CMK (cell line): ENCODE data around the gene FUCA2.
A peak's percentile ranks its signal among the peaks of the same experiment; 100 is the strongest.
"Not testable (repeated sequence)": the region's sequence is repeated elsewhere in the genome, so short reads cannot be mapped to it uniquely, and the experiment has no call there.

Experiments
- DNase-seq: peaks from one replicate; pipeline ENCODE4 v3.0.0-alpha.2; 2010; ENCODE audit warnings: low read depth

The FUCA2 gene

DNA sequence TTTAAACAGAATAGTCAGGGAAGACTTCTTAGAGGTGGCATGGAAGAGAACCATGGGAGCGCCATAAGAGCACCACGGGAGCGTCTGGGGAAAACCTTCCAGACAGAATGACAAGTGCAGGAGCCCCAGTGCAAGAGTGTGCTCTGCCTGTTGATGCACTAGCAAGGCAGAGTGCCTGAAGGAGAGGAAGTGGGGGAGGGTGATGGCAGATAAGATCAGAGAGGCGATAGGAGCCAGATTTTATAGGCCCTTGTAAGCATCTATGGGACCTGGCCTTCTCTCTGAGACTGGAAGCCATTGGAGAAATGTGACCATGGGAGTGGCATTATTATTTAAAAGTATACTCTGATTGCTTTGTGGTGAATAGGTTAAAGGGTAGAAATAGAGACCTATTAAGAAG is 13.1 kb downstream of the FUCA2 start:
- DNase-seq, result no peak

DNA sequence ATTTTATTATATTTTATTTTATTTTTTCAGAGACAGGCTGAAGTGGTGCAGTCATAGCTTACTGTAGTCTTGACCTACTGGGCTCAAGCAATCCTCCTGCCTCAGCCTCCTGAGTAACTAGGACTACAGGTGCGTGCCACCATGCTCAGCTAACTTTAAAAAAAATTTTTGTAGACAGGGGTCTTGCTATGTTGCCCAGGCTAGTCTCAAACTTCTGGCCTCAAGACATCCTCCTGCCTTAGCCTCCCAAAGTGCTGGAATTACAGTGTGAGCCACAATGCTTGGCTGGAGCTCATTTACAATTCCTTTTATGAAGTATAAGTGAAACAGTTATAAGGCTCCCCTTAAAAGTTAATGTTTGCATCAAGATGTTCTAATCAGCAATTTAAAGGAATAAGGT is 14.5 kb downstream of the FUCA2 start:
- DNase-seq, result no peak

DNA sequence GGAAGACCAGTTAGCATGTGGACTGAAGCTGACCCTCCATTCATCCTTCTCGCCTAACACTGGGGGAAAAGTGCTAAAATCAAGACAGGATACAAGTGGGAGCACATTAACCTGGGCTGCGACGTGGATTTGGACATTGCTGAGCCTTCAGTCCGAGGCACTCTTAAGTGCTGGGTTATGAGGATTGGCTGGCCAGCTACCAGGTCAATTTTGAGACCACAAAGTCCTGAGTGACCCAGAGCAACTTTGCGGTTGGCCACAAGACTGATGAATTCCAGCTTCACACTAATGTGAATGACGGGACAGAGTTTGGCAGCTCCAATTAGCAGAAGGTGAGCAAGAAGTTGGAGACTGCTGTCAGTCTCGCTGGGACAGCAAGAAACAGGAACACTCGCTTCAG is 20.7 kb downstream of the FUCA2 start:
- no peak for DNase-seq

DNA sequence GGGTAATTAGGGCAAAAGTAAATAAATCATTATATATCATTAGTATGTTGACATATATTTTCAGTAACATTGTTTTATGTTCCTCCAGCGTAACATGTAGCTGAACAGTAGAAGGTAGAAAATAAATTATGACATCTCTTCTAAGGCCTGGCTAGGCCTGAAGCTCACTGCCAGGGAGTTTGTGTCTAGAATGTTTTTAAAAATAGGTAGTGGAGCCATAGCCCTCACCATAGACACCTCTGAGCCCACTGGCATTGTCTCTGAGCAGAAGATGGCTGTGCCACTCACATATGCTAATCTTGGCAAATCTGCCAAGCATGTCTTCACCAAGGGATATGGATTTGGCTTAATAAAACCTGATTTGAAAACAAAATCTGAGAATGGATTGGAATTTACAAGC is 21.3 kb downstream of the FUCA2 start:
- DNase-seq, result no peak

DNA sequence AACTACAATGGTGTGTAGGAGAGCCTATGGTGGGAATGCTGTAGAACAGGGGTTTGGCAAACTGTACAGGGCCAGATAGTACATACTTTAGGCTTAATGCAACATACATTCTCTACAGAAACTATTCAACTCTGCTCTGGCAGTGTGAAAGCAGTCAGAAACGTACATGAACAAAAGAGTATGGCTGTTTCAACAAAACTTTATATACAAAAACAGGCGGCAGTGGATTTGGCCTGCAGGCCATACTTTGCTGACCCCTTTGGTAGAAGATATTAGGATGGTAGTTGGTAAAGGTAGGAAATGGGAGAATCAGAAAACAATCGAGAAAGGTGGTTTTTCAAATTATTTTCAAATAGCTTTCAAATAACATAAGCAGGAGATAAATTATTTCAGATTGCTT is 24.8 kb downstream of the FUCA2 start:
- no peak for DNase-seq

DNA sequence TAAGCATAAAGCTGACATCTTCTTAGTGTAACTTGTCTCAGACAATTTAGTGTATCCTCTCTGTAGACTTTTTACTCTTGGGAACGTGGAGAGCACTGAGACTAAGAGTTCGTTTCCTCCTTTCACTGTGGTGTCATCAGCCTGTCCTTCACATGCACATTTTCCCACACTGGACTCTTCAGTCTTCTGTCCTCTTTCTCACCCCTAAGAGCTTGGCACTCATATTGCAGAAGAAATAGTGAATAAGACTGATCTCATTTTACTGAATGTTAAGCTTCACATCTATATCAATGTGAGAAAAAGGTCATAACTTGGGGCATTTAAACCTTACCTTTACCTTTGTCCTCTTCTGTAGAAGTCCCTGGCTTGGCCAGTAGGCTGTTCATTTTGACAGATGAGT is 25.6 kb downstream of the FUCA2 start:
- no peak for DNase-seq

DNA sequence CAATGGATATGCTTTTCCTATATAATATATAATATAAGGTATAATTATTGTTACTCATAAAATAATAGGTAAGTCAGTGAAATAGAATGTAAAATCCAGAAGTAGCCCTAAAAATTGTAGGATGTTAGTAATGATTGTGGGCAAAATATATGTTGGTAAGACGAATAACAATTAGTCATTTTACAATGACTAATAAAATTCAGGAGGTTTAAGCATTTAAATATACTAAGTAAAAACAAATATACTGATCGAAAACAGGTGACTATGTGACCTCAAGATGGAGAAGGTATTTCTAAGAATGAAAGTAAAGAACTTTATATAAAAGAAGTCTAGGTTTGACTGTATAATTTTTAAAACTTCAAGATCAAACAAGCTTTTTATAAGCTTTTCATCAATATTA is 28.9 kb downstream of the FUCA2 start:
- DNase-seq, result no peak

DNA sequence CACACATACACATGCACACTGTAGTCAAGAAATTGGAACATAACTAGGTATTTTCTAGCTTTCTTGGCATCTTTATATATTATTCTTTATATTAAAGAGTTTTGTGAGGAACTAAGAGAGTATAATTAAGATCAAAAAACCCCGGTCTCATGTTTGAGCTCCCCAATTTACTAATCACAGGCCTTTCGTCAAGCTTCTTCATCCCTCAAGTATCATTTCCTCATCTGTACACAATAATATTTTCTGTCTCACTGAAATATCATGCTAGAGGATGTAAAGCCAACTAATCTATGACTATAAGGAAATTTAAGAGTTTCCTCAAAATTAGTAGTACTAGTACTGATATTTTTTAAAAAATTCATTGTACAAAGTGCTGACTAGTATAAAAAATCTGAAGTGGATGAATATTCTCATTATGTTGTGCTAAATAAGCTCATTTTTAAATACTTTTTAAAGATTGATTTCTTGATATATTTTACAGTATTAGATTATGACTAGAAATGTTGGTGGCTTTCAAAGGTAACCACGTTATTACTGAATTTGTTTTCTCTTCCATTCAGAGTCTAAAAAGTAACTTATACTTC is 32.9 kb downstream of the FUCA2 start:
- DNase-seq, result no peak

DNA sequence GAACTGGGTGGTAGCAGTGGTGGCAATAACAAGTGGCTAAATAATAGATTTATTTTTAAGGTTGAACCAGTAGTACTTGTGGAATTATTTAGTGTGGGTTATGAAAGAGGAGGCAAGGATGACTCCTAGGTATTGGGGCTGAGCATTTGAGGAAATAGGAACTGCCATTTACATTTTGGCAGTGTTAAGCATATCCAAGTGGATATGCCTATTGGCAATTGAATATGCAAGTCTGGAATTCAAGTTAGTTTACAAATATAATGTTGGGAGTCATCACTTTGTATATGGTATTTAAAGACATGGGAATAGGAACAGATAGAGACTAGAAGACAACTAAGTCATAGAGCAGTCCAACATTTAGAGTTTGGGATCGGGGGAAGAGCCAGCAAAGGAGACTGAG is 35.0 kb downstream of the FUCA2 start:
- no peak for DNase-seq

DNA sequence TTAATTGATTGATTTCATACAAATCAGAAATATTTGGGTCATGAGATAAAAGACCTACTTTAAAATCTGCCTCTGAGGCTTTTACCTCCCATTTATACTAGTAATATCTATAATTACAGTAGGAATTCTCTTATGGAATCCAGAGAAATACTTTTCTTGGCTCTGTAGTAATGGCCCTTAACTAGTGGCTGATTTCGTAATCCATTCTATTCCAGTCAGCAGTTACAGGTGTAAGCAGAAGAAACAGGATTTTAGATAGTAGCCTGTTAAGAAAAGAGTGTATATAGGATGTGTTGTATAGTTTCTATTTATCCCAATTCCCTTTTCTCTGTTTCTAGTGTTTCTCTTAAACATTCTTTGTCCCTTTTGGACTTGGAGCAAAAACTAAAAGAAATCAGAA is 39.7 kb downstream of the FUCA2 start:
- DNase-seq, result no peak

DNA sequence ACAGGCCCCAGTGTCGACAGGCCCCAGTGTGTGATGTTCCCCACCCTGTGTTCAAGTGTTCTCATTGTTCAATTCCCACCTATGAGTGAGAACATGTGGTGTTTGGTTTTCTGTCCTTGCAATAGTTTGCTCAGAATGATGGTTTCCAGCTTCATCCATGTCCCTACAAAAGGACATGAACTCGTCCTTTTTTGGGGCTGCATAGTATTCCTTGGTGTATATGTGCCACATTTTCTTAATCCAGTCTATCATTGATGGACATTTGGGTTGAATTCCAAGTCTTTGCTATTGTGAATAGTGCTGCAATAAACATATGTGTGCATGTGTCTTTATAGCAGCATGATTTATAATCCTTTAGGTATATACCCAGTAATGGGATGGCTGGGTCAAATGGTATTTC is 42.7 kb downstream of the FUCA2 start:
- not testable (repeated sequence) for DNase-seq

DNA sequence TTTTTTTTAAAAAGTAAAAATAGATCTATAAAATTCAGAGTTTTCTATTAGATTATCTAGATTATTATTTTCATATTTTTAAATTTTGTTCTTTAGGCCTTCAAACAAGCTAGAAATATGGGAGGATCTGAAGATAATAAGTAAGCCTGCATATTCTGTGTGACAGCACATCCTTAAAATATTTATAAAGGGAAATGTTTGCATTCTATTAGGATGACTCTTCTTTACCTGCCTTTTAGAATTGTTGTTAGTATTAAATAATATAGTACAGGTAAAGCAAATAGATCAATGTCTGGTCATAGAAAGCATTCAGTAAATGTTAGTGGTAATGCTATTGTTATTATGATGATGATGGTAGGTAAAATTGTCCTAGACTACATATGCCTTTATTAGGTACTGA is 43.5 kb downstream of the FUCA2 start:
- no peak for DNase-seq

DNA sequence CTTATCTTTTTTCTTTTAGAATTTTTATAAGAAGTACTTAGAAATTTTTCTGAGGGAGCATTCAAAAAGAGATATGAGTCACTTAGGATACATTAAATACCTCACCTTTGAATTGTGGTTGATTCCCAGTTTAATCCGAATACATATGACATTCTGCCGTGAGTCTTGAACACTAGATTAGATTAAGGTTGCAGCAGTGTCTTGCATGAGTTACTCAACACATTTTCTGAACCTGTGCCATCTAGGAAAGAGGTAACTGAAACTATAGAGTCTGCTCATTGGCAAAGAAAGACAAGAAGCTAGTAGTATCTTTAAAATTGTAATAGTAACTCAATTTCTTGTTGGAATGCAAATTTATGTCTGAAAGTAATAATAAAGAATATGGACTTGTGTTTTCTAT is 46.0 kb downstream of the FUCA2 start:
- no peak for DNase-seq

DNA sequence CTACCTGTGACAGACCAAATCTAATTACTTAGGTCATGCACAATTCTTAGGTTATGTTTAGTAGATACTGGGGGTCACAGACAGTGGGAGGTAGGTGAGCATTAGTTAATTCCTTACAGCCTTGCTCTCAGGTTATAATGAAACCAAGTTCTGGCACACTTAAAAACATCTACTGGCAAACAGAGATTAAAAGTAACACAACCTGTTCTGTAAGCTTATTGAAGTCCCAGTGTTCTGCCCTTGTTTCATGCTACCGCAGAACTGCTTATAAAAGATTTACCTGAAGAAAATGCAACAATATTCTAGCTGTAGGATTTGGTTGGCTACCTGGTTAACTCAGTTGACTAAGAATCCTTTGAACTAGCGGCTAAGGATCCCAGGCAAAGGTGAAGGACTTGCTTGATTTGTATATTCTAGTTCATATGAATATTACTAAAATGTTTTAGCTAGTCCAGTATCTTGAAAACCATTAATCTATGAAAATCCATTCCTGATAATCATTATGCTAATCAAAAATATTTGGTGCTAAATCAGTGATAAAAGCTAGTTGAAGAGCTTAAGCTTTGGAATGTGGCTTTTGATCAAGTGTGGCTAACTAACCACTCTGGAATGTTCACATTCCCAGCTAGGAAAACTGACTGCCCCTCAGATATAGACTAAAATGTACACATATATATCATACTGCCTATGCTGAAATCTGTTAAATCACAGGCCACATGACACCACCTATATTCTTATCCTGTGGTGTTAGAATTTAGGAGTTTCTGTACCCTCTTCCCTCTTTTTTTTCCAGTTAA is 53.8 kb downstream of the FUCA2 start:
- no peak for DNase-seq

DNA sequence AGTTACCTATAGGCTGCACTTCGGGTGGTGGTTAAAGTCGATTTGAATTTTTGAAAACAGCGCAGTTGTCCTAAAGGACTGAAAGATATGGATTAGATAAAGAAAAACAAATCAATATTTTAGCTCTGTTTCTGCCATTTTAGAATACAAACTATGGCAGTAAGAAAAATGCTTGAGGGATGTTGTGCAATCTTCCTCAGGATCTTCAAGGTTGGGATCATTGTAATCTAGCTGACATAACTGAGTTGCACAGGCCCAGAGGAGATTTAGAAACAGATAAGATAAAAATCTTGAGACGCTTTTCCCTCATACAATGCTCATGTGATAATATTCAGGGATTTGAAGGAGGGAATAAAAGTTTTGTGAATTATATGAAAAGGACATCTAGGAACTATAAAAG is 60.0 kb downstream of the FUCA2 start:
- DNase-seq, result no peak

DNA sequence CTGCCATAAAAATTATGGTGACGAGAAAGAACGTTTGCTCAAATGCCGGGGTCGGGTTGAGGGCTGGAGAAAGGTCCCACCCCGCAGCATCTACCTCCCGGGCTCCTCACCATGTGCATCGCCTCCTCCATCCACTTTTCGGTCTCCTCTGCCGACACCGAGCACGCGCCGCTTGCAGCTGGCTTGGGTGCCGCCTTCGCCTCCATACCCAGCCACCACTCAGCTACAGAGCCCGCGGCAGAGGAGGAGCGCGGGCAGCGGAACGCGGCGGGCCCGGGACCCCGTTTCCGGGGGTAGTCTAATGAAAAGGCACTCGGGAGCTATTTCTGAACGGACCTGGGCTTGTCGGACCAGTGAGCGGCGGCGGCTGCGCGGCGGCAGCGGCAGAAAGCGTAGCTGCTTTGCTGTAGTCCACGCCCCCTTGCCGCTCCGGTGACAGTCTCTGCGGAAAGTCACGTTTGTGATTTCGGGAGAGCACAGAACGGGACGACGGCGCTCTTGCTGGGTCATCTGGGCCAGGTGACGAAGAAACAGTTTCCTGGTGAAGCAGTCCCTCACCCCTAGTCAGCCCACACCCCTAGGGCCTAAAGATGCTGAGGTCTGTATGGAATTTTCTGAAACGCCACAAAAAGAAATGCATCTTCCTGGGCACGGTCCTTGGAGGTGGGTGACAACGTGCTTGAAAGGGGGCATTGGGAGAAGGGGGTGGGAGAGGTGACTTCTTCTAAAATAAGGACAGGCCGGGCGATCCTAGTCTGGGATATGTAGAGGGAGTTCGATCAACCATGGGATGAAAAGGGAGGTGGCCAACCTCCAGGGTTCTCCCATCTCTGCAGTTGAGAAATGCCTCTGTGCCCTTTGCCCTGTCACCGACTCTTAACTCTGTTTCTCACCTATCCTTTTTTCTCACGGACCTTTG is 60.8 kb downstream of the FUCA2 start, which contains the start of the genes ADAT2 and PEX3:
Gene ADAT2, minus strand, starts transcription at position 243 of the 919 bp plus-strand sequence. Its CDS starts 37 bp downstream, at position 206.
Gene PEX3, plus strand, starts transcription at position 353 of the 919 bp plus-strand sequence. Its CDS starts 238 bp downstream, at position 591.
- peak; percentile 71 for DNase-seq

DNA sequence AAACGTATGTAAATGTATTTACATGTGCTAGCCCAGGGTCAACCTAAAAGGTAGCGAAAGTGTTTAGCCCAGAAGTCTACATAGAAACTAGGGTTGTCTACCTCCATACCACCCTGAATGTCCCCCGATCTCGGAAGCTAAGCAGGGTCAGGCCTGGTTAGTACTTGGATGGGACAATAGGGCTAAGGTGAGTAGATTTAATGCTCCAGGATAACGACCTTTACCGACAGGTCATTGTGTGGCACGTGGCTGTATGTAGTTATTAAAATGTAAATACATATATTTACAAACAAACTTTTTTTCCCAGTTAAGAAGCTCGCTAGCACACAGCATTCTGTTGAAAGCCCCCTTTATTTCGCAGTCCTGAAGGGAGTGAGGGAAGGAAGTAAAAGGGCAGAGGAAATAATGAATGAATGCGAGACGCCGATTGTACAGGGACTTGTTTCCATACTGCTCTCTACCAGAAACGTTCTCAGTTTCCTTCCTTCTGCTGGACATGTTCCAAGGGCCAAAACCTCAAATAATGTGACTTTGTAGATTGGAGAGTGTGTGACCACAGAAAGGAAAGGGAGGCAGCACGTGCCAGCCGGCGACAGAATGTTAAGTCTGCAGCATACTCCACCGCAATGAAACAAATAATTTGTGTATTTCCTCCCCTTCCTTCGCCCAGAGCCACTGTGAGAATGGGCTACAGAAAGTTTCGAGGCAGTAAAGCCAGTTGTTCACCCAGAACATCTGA is 61.6 kb downstream of the FUCA2 start:
- DNase-seq, result peak; percentile 26

DNA sequence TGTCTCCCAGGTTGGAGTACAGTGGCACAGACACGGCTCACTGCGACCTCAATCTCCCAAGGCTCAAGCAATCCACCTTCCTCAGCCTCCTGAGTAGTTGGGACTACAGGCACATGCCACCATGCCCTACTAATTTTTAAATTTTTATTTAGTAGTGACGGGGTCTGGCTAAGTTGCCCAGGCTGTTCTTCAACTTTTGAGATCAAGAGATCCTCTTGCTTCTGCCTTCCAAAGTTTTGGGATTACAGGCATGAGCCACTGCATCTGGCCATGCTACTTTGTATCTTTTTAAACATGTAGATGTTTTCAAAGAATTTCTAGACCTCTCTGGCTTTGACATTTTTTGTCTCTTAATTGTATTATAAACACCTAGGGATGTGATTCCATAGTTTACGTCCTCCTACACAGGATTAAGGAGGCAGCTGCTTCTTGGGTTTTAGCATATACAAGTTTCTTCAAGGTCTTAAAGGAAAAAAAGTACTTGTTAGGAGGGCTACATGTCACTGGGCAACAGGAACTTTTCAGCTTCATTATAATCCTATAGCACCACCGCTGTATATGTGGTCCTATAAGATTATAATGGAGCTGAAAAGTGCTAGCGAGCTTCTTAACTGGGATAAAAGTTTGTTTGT is 62.3 kb downstream of the FUCA2 start:
- DNase-seq, result no peak

DNA sequence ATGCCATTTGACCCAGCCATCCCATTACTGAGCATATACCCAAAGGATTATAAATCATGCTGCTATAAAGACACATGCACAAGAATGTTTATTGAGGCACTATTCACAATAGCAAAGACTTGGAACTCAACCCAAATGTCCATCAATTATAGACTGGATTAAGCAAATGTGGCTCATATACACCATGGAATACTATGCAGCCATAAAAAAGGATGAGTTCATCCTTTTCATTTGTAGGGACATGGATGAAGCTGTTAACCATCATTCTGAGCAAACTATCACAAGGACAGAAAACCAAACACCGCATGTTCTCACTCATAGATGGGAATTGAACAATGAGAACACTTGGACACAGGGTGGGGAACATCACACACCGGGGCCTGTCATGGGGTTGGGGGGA is 63.7 kb downstream of the FUCA2 start:
- DNase-seq, result not testable (repeated sequence)
